HUES6 (cell line): ENCODE measurements around the gene TXNDC5.

Experiments
- H3K27ac ChIP-seq: 2 replicates; pipeline ENCODE4 v1.7.0; 2013; ENCODE audit warnings: low read depth, mild to moderate bottlenecking, low read length, inconsistent platforms
- H3K27me3 ChIP-seq: 2 replicates; pipeline ENCODE4 v1.6.1; 2013; ENCODE audit warnings: low read length; ENCODE audit not compliant: control insufficient read depth, insufficient read depth
- H3K36me3 ChIP-seq: 2 replicates; pipeline ENCODE4 v1.6.1; 2013; ENCODE audit warnings: low read length; ENCODE audit not compliant: control insufficient read depth, insufficient read depth
- H3K4me1 ChIP-seq: 2 replicates; pipeline ENCODE4 v1.6.1; 2013; ENCODE audit warnings: low read length; ENCODE audit not compliant: control insufficient read depth, insufficient read depth
- H3K4me3 ChIP-seq: 2 replicates; pipeline ENCODE4 v1.5.1; 2013; ENCODE audit warnings: low read depth, low read length
- H3K9ac ChIP-seq: one replicate; pipeline ENCODE4 v1.6.1; 2013; ENCODE audit warnings: mild to moderate bottlenecking, low read length
- H3K9me3 ChIP-seq: 2 replicates; pipeline ENCODE4 v1.6.1; 2013; ENCODE audit warnings: low read depth, low read length; ENCODE audit not compliant: control insufficient read depth, insufficient read depth

The TXNDC5 gene

DNA sequence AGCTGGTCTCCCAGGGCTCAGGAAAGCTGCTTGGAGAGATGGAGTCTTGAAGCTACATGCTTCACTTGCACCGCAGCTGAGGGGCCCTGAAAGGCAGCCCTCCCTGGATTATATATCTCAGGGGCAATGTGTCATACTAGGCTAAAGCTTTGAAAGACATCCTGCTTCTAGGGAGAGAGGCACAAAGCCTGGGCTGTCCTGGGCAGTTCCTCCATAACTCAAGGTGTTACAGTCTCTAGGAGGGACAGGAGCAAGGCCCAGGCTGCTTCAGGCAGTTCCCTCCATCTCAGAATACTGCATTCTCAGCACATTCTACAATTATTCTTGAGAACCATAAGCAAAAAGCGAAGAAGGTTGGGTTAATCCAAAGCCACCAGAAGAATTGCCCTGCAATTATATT lies 22.0 kb upstream of the TXNDC5 start:
- Histone ChIP-seq H3K27me3 (no peaks in the 10 kb centered on the region), H3K9me3 (no peaks in the 10 kb centered on the region), H3K4me3 (no peak overlapping the region), H3K36me3 (no peaks in the 10 kb centered on the region), H3K9ac (no peak overlapping the region), H3K4me1 (no peaks in the 10 kb centered on the region), H3K27ac (no peak overlapping the region)

DNA sequence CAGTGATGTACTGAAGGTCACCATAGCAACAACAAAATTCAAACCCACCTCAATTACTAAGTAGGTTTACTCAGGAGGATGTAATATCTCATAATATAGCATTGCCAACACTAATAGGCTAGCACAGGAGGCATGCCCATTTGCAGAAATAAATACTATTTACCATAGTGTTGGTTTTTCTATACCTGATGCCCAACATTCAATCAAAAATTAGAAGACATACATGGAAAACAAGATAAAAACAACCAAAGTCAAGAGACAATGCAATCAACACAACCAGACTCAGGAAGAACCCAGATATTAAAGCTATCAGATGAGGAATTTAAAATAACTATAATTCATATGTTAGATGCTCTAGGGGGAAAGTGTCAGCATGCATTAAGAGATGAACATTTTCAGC lies 14.3 kb upstream of the TXNDC5 start:
- no peaks in the 10 kb centered on the region for H3K4me1 ChIP-seq
- peaks cover 19% of the 10 kb centered on the region for H3K9me3 ChIP-seq
- H3K9ac ChIP-seq = no peak overlapping the region
- H3K4me3 ChIP-seq = no peak overlapping the region
- no peaks in the 10 kb centered on the region for H3K36me3 ChIP-seq
- no peaks in the 10 kb centered on the region for H3K27me3 ChIP-seq
- no peak overlapping the region for H3K27ac ChIP-seq

DNA sequence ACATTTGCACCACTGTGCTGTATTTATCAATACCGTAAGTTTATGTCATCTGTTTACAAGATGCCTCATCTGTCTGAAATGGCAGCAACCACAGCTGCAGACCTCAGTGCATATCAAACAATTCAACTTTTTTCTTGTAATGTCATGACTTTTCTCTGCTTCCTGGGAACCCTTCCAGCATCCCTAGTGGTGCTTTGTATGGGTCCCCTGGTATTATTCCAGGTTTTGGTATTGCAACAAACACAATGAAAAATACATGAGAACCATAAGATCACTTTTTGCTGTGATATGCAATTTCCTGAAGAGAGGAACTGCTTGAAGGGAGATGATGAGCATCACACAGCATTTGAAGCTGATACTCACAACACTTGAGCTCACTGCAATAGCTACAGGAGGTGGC lies 12.0 kb upstream of the TXNDC5 start:
- no peak overlapping the region for H3K4me3 ChIP-seq
- no peaks in the 10 kb centered on the region for H3K36me3 ChIP-seq
- H3K27me3 ChIP-seq = no peaks in the 10 kb centered on the region
- H3K4me1 ChIP-seq = no peaks in the 10 kb centered on the region
- no peak overlapping the region for H3K9ac ChIP-seq
- H3K9me3 ChIP-seq = peaks cover 19% of the 10 kb centered on the region
- H3K27ac ChIP-seq = no peak overlapping the region

GRCh38 chr6:7921632-7922092 lies 11.1 kb upstream of the TXNDC5 start:
- Histone ChIP-seq H3K4me1 (no peaks in the 10 kb centered on the region), H3K9me3 (peaks cover 19% of the 10 kb centered on the region), H3K27ac (no peak overlapping the region), H3K27me3 (no peaks in the 10 kb centered on the region), H3K36me3 (no peaks in the 10 kb centered on the region), H3K4me3 (no peak overlapping the region), H3K9ac (no peak overlapping the region)

GRCh38 chr6:7921046-7921445 lies 10.5 kb upstream of the TXNDC5 start:
- no peak overlapping the region for H3K27ac ChIP-seq
- no peak overlapping the region for H3K4me3 ChIP-seq
- H3K4me1 ChIP-seq = no peaks in the 10 kb centered on the region
- H3K36me3 ChIP-seq = no peaks in the 10 kb centered on the region
- no peak overlapping the region for H3K9ac ChIP-seq
- peaks cover 18% of the 10 kb centered on the region for H3K9me3 ChIP-seq
- no peaks in the 10 kb centered on the region for H3K27me3 ChIP-seq

DNA sequence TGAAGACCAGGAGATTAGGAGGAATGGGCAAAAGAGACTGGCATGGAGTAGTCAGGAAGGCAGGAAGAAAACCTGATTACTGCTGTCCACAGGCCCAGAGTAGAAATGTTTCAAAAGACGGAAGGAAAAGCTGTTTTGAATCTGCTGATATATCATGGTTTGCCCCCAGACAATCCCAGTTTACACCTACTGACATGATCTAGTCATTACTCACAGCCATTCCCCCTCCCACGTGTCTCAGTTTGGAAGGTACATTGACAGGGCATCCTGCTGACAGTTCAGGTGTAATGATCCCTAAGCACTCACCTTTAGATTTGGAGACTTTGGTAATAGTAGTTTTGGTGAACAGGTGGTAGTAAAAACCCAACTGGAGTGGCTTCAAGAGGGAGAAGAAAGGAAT lies 9.8 kb upstream of the TXNDC5 start:
- no peaks in the 10 kb centered on the region for H3K36me3 ChIP-seq

GRCh38 chr6:7919871-7920270 lies 9.3 kb upstream of the TXNDC5 start:
- Histone ChIP-seq H3K9me3 (peaks cover 11% of the 10 kb centered on the region; the same call in 1 of the 2 replicates), H3K9ac (no peak overlapping the region), H3K27ac (no peak overlapping the region), H3K27me3 (peaks cover 2% of the 10 kb centered on the region; the same call in 1 of the 2 replicates), H3K4me3 (no peak overlapping the region), H3K4me1 (no peaks in the 10 kb centered on the region), H3K36me3 (no peaks in the 10 kb centered on the region)

More for the DNA sequence above, 9.8 kb upstream of the TXNDC5 start:
- Histone ChIP-seq H3K9ac (no peak overlapping the region), H3K4me3 (no peak overlapping the region), H3K27ac (no peak overlapping the region), H3K9me3 (peaks cover 12% of the 10 kb centered on the region; the same call in 1 of the 2 replicates), H3K27me3 (no peaks in the 10 kb centered on the region), H3K4me1 (no peaks in the 10 kb centered on the region)

DNA sequence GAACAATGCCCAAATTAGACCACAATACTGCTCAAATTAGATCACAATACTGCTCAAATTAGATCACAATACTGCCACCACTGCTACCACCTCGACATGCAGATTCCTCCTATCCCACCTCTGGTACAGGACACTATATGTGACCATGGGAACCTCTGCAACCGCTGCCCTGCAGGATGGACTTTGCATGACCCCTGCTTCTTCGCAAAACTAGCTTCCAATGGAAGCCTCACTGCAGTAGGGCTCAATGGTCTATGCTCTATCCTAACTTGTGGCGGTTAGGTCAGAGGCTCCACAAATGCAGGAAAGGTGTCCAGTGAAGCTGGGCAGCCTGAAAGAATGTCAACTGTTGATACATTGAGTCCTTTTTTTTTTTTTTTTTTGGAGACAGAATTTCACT lies 7.8 kb upstream of the TXNDC5 start:
- no peak overlapping the region for H3K4me3 ChIP-seq
- no peak overlapping the region for H3K27ac ChIP-seq
- H3K9me3 ChIP-seq = no peaks in the 10 kb centered on the region
- no peaks in the 10 kb centered on the region for H3K4me1 ChIP-seq
- peaks cover 15% of the 10 kb centered on the region for H3K27me3 ChIP-seq
- H3K36me3 ChIP-seq = no peaks in the 10 kb centered on the region
- H3K9ac ChIP-seq = no peak overlapping the region

DNA sequence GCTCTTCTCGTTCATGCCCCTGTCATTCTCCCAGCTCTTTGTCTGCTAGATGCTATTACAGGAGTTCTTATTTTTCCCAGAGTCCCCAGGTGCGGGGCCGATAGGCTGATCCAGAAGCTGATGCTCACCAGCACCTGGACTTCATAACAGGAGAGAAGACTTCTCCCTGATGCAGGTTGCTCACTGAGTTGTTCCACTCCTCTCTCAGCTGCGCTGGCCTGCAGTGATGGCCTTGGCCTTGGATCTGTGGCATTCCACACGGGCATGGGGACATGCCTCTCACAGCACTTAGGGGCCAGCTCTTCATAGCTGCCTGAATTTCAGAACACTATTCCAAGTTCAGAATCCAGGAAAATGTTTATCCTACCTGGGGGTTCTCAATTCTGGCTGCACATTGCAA lies 7.1 kb upstream of the TXNDC5 start:
- Histone ChIP-seq H3K9me3 (no peaks in the 10 kb centered on the region), H3K4me3 (no peak overlapping the region), H3K4me1 (no peaks in the 10 kb centered on the region), H3K27me3 (peaks cover 22% of the 10 kb centered on the region), H3K36me3 (no peaks in the 10 kb centered on the region), H3K27ac (no peak overlapping the region), H3K9ac (no peak overlapping the region)

DNA sequence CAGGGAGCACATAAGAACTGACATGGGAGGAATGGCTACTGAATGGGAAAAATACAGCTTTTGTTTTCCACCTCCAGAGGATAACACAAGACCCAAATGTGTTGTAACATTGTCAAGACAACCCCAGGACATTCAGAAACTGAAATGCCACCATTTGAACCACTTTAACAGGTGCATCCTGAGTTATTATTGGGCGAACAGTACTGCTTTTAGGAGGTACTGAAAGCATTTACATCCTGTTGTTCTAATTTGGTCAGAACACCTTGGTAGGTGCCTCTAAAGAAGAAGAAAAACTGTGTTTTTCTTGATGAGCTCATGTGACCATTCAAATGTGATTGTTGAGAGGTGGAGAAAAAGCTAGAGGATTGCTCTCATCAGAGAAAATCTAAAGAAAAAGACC lies 6.4 kb upstream of the TXNDC5 start:
- Histone ChIP-seq H3K4me3 (no peak overlapping the region), H3K9ac (no peak overlapping the region), H3K27me3 (peaks cover 30% of the 10 kb centered on the region), H3K4me1 (no peaks in the 10 kb centered on the region), H3K27ac (no peak overlapping the region), H3K9me3 (no peaks in the 10 kb centered on the region), H3K36me3 (no peaks in the 10 kb centered on the region)

DNA sequence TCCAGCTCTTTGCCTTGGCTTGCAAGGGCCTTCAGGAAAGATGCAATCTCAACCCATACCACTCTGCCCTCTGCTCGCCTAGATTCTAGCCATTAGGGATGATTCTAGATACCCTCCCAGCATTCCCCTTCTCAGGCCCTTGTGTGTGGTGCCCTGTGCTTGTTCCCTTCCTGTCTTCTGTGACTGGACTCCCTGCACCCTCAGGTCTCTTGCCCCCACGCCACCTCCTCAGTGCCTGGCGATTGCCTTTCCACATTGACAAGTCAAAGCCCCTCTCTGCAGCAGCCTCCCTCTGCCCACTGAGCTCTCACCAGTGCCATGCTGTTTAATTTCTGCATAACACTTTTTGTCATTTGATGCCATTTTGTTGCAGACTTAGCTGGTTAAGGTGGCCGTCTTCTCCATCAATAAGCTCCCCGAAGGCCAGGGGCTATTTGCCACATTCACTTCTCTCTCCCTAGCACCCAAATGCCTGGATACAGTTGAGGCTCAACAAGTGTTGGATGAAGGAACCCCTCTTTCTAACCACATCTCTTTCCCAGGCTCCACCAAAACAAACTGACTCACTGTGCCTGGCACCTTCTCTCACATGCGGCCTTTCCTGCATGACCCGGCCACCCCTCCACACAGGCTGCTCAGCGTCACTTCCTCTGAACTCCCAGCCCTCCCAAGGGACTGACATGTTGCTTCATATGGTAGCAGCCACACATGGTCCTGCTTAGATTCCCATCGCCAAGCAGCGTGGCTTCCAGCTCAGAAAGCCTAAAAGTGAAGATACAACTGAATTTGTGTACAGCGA lies 4.6 kb upstream of the TXNDC5 start:
- H3K4me1 ChIP-seq = peaks cover 6% of the 10 kb centered on the region
- H3K27ac ChIP-seq = no peak overlapping the region
- H3K4me3 ChIP-seq = no peak overlapping the region
- peaks cover 42% of the 10 kb centered on the region for H3K27me3 ChIP-seq
- H3K9ac ChIP-seq = no peak overlapping the region
- H3K36me3 ChIP-seq = no peaks in the 10 kb centered on the region
- H3K9me3 ChIP-seq = no peaks in the 10 kb centered on the region
